Measurements from ENCODE around the gene CORO2A.

CORO2A gene

GRCh38 chr9:98078895-98079294 lies 113.5 kb downstream of the CORO2A start:
- no peak for DNase-seq

- peak; percentile 27 to 34 for DNase-seq
These were observed 115.9 kb downstream of the CORO2A start for GRCh38 chr9:98076514-98076890.

- no peak for DNase-seq
These were observed 117.1 kb downstream of the CORO2A start for GRCh38 chr9:98075332-98075805.

GRCh38 chr9:98074115-98074990 lies 118.1 kb downstream of the CORO2A start:
- DNase-seq, result peak in 1 of 2 experiments; percentile 49

- no peak for DNase-seq
These were observed 120.7 kb downstream of the CORO2A start for GRCh38 chr9:98071737-98072136.

All from NCI-H526 (cell line).